Measurements from ENCODE around the gene GPR84. TPM values are rescaled to one million over a fixed set of nuclear protein-coding genes. Genes with fewer than 3 reads are reported as not detected.

The GPR84 gene
- total and polyA plus RNA-seq, 10 of the 15 experiments (the other 5 are each of a cell fraction or from before 2014, with no cell fraction given) = 0.37 to 4.7 (median 2.6) TPM

- TF ChIP-seq IKZF2 (IDR thresholded peaks at IDR 0.05) = peak; percentile 71 to 78
- TF ChIP-seq HCFC1 (IDR thresholded peaks at IDR 0.05; ENCODE audit: low read length) = no peak
- no peak for TF ChIP-seq CHD1 (IDR thresholded peaks at IDR 0.05; ENCODE audit: low read depth, low read length)
- TF ChIP-seq DPF2 (IDR thresholded peaks at IDR 0.05) = peak; percentile 50
- no peak for TF ChIP-seq NFIC (IDR thresholded peaks at IDR 0.05; ENCODE audit: low read depth, low read length)
- TF ChIP-seq RFX5 (IDR thresholded peaks at IDR 0.05; ENCODE audit: low read depth, low read length) = no peak
- TF ChIP-seq PKNOX1 (IDR thresholded peaks at IDR 0.05) = peak; percentile 64; the same call in 1 of the 2 replicates
- no peak for TF ChIP-seq TARDBP (IDR thresholded peaks at IDR 0.05; ENCODE audit: borderline replicate concordance)
- TF ChIP-seq MTA2 (IDR thresholded peaks at IDR 0.05; ENCODE audit: low read depth) = peak; percentile 39; the same call in 1 of the 2 replicates
- TF ChIP-seq NKRF (conservative IDR thresholded peaks at IDR 0.05) = no peak; the same call in 1 of the 2 replicates
- TF ChIP-seq MTA3 (IDR thresholded peaks at IDR 0.05; ENCODE audit: borderline replicate concordance, low read length) = no peak
- peak; percentile 39 for TF ChIP-seq SKIL (IDR thresholded peaks at IDR 0.05; ENCODE audit: low read depth, poor library complexity, severe bottlenecking)
- peak; percentile 81 for TF ChIP-seq IKZF1 (conservative IDR thresholded peaks at IDR 0.05)
- TF ChIP-seq NR2C2 (IDR thresholded peaks at IDR 0.05; ENCODE audit: borderline replicate concordance, control insufficient read depth, insufficient read length, low read depth) = no peak
- TF ChIP-seq SP1 (IDR thresholded peaks at IDR 0.05; ENCODE audit: low read depth, low read length) = no peak
- TF ChIP-seq CUX1 (IDR thresholded peaks at IDR 0.05; ENCODE audit: insufficient replicate concordance, low read depth, low read length) = no peak
Observed at GRCh38 chr12:54413284-54414190, 49.3 kb upstream of the GPR84 start (continued).

Measured in GM12878 (cell line).